OCI-LY7 (cell line): Measurements from ENCODE around the gene CTNS.

Experiments used
- EZH2phosphoT487 ChIP-seq: fragments of 200-600 bp; sonication (generic); IDR thresholded peaks from 2 replicates; pipeline ENCODE4 v1.6.1; 2018; ENCODE audit warnings: low read depth, borderline replicate concordance, mild to moderate bottlenecking, mixed run types, antibody characterized with exemption, low read length, moderate library complexity, mixed read lengths
- TF ChIP-seq, protein P1 (sequence below): fragments of 200-600 bp; sonication (generic); conservative IDR thresholded peaks from 2 replicates; pipeline ENCODE4 v1.5.1; 2014; ENCODE audit warnings: mild to moderate bottlenecking, antibody characterized with exemption, low read length, moderate library complexity, mixed read lengths

DNA sequence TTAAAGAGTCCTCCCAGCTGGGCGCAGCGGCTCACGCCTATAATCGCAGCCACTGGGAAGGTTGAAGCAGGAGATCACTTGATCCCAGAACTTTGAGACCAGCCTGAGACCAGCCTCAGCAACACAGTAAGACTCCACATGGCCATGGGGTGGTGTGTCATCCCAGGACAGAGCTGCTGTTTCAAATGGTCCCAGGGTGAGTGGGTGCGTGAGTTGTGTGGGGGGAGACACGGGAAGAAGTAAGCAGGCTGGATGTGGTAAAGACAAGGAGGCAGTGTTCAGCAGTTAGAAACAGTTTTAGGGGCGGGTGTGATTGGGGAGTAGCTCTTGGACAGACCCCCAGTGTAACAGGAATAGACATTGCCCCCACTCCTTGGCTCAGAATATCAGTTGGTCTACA is 4.3 kb upstream of the CTNS start:
- no peak for TF ChIP-seq EZH2phosphoT487
- TF ChIP-seq, protein P1, sequence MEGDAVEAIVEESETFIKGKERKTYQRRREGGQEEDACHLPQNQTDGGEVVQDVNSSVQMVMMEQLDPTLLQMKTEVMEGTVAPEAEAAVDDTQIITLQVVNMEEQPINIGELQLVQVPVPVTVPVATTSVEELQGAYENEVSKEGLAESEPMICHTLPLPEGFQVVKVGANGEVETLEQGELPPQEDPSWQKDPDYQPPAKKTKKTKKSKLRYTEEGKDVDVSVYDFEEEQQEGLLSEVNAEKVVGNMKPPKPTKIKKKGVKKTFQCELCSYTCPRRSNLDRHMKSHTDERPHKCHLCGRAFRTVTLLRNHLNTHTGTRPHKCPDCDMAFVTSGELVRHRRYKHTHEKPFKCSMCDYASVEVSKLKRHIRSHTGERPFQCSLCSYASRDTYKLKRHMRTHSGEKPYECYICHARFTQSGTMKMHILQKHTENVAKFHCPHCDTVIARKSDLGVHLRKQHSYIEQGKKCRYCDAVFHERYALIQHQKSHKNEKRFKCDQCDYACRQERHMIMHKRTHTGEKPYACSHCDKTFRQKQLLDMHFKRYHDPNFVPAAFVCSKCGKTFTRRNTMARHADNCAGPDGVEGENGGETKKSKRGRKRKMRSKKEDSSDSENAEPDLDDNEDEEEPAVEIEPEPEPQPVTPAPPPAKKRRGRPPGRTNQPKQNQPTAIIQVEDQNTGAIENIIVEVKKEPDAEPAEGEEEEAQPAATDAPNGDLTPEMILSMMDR, result no peak
